Hepatocyte (in vitro differentiated cells): ENCODE measurements around the gene LTO1. TPM values are rescaled to one million over a fixed set of nuclear protein-coding genes. Genes with fewer than 3 reads are reported as not detected.

ENCODE experiments used
- DNase-seq: peaks from one replicate; pipeline ENCODE4 v3.0.0-alpha.2; 2016; ENCODE audit warnings: low spot score
- H2AFZ ChIP-seq: fragments of 200-600 bp; sonication (generic); 2 replicates; pipeline ENCODE4 v1.6.0; 2016; ENCODE audit warnings: antibody characterized with exemption, mild to moderate bottlenecking
- H3K27ac ChIP-seq: fragments of 200-600 bp; sonication (generic); 2 replicates; pipeline ENCODE4 v1.5.1; 2016; ENCODE audit warnings: mild to moderate bottlenecking
- H3K27me3 ChIP-seq: fragments of 200-600 bp; sonication (generic); 2 replicates; pipeline ENCODE4 v1.6.1; 2016
- H3K36me3 ChIP-seq: fragments of 200-600 bp; sonication (generic); replicated peaks from 2 replicates; pipeline ENCODE4 v1.5.1; 2016; ENCODE audit warnings: low read depth; ENCODE audit not compliant: insufficient read depth
- H3K4me1 ChIP-seq: fragments of 200-600 bp; sonication (generic); 2 replicates; pipeline ENCODE4 v1.5.1; 2016; ENCODE audit warnings: mild to moderate bottlenecking, moderate library complexity; ENCODE audit not compliant: insufficient read depth
- H3K4me2 ChIP-seq: fragments of 200-600 bp; sonication (generic); 2 replicates; pipeline ENCODE4 v1.6.0; 2016
- H3K4me3 ChIP-seq: fragments of 200-600 bp; sonication (generic); 2 replicates; pipeline ENCODE4 v1.5.1; 2016; ENCODE audit warnings: mild to moderate bottlenecking
- H3K79me2 ChIP-seq: fragments of 200-600 bp; sonication (generic); 2 replicates; pipeline ENCODE4 v1.6.0; 2017; ENCODE audit warnings: mild to moderate bottlenecking
- H3K9me2 ChIP-seq: fragments of 200-600 bp; sonication (generic); replicated peaks from 2 replicates; pipeline ENCODE4 v1.6.0; 2017; ENCODE audit warnings: mild to moderate bottlenecking; ENCODE audit not compliant: insufficient read depth
- H3K9me3 ChIP-seq: fragments of 200-600 bp; sonication (generic); 2 replicates; pipeline ENCODE4 v1.5.1; 2016; ENCODE audit warnings: low read depth, mild to moderate bottlenecking
- H4K20me1 ChIP-seq: fragments of 200-600 bp; sonication (generic); 2 replicates; pipeline ENCODE4 v1.6.0; 2016; ENCODE audit warnings: mild to moderate bottlenecking; ENCODE audit not compliant: insufficient read depth, poor library complexity, severe bottlenecking
- EZH2 ChIP-seq: fragments of 200-600 bp; sonication (generic); IDR thresholded peaks from 2 replicates; pipeline ENCODE4 v1.6.1; 2016; ENCODE audit warnings: antibody characterized with exemption, mild to moderate bottlenecking, borderline replicate concordance
- EZH2phosphoT487 ChIP-seq: fragments of 200-600 bp; sonication (generic); IDR thresholded peaks from one replicate; pipeline ENCODE4 v1.6.1; 2018; ENCODE audit warnings: antibody characterized with exemption, mild to moderate bottlenecking, low read depth, moderate library complexity; ENCODE audit not compliant: unreplicated experiment, severe bottlenecking
- WGBS: methylation state at CpG from one replicate; pipeline ENCODE4 v1.1.6; 2016; ENCODE audit warnings: low lambda C conversion rate; ENCODE audit errors: missing lambda C conversion rate; 5-methylcytosine and 5-hydroxymethylcytosine counted together
- polyA plus RNA-seq: library from polyadenylated mRNA; unstranded; fragments of >200 nt; fragmentation: Nextera tagmentation; extraction: Ambion mirVana; gene quantifications from 2 replicates; pipeline ENCODE4 v1.2.1, GENCODE V29; 2016
- total RNA-seq: library from RNA; depleted of rRNA; stranded (reverse); fragments of >200 nt; gene quantifications from 2 replicates; pipeline ENCODE4 v1.2.3, GENCODE V29; 2014
- TF ChIP-seq, protein P1 (sequence below): fragments of 200-600 bp; sonication (generic); IDR thresholded peaks from 2 replicates; pipeline ENCODE4 v1.5.1; 2016; ENCODE audit warnings: antibody characterized with exemption, mild to moderate bottlenecking; ENCODE audit not compliant: poor library complexity

LTO1 gene
- total and polyA plus RNA-seq, 2 experiments from 2014 or later: 12.6 to 13.4 TPM

DNA sequence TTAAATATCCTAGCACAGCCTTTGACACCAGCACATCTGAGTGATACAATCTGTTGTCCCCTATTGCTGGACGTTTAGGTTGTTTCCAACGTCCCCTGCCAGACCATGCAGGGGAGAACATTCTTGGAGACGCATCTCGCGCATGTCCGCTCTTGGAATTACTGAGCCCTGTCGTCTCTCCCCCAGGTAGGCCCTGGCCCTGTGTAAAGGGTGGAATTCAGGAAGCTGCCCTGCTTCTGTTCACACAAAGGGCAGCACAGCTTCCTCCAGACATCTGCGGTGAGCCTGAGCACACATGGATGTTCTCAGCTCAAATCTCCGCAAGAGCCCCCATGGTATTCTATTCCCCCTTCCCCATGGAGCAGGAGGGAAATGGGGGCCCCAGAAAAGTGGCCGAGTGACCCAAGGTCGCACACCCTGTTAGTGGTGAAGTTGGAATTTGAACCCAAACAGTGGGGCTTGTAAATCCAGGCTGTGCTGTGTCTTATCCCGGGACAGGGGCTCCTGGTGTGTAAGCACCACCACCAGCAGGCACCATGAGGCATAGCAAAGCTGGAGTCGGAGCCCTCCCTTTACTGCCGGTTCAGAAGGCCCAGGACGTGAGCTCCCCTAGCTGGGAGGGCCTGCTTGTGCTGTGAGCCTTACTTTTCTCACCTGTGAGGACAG, 33.7 kb upstream of the LTO1 start:
- Histone ChIP-seq H3K9me3 (no peaks in the 10 kb centered on the region), H3K4me3 (no peak overlapping the region), H2AFZ (no peak overlapping the region), H3K9me2 (no peaks in the 10 kb centered on the region), H3K27ac (no peak overlapping the region), H3K36me3 (no peaks in the 10 kb centered on the region), H3K4me2 (no peak overlapping the region), H3K27me3 (peaks cover 26% of the 10 kb centered on the region), H4K20me1 (no peaks in the 10 kb centered on the region), H3K4me1 (peaks cover 29% of the 10 kb centered on the region), H3K79me2 (no peaks in the 10 kb centered on the region)
- TF ChIP-seq, protein P1, sequence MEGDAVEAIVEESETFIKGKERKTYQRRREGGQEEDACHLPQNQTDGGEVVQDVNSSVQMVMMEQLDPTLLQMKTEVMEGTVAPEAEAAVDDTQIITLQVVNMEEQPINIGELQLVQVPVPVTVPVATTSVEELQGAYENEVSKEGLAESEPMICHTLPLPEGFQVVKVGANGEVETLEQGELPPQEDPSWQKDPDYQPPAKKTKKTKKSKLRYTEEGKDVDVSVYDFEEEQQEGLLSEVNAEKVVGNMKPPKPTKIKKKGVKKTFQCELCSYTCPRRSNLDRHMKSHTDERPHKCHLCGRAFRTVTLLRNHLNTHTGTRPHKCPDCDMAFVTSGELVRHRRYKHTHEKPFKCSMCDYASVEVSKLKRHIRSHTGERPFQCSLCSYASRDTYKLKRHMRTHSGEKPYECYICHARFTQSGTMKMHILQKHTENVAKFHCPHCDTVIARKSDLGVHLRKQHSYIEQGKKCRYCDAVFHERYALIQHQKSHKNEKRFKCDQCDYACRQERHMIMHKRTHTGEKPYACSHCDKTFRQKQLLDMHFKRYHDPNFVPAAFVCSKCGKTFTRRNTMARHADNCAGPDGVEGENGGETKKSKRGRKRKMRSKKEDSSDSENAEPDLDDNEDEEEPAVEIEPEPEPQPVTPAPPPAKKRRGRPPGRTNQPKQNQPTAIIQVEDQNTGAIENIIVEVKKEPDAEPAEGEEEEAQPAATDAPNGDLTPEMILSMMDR: no peak
- TF ChIP-seq EZH2phosphoT487 (no peak), EZH2 (no peak)
- DNase-seq: peak; percentile 59
- WGBS: 62% methylated on average over 15 of the region's 15 CpGs

DNA sequence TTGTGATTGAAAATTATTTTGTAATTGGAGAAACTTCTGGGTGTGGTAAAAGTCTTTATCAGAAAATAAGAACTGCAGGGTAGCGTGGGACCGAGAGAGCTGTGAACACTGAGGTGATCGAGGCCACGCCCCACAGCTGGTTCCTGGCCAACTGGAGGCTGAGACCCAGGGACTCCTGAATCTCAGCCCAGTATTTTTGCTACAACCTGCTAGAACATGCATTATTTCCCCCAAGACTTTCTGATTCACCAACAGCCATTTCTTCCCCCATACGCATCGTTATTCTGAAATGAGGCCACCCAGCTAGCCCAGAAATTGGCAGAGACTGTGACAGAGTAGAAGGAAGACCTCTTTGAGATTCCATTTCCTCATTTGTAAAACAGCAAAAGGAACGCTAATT, 32.0 kb upstream of the LTO1 start:
- no peak overlapping the region for H2AFZ ChIP-seq
- peak overlapping the region; percentile 20 for H3K4me2 ChIP-seq
- H3K9me2 ChIP-seq: no peaks in the 10 kb centered on the region
- no peaks in the 10 kb centered on the region for H4K20me1 ChIP-seq
- DNase-seq: no peak
- 62% methylated on average over 7 of the region's 7 CpGs for WGBS
- no peaks in the 10 kb centered on the region for H3K79me2 ChIP-seq
- no peak overlapping the region for H3K27ac ChIP-seq
- H3K4me3 ChIP-seq: no peak overlapping the region
- peaks cover 41% of the 10 kb centered on the region for H3K27me3 ChIP-seq
- H3K36me3 ChIP-seq: no peaks in the 10 kb centered on the region
- H3K9me3 ChIP-seq: no peaks in the 10 kb centered on the region
- peaks cover 43% of the 10 kb centered on the region for H3K4me1 ChIP-seq
- TF ChIP-seq EZH2: no peak
- TF ChIP-seq, protein P1: no peak
- no peak for TF ChIP-seq EZH2phosphoT487

DNA sequence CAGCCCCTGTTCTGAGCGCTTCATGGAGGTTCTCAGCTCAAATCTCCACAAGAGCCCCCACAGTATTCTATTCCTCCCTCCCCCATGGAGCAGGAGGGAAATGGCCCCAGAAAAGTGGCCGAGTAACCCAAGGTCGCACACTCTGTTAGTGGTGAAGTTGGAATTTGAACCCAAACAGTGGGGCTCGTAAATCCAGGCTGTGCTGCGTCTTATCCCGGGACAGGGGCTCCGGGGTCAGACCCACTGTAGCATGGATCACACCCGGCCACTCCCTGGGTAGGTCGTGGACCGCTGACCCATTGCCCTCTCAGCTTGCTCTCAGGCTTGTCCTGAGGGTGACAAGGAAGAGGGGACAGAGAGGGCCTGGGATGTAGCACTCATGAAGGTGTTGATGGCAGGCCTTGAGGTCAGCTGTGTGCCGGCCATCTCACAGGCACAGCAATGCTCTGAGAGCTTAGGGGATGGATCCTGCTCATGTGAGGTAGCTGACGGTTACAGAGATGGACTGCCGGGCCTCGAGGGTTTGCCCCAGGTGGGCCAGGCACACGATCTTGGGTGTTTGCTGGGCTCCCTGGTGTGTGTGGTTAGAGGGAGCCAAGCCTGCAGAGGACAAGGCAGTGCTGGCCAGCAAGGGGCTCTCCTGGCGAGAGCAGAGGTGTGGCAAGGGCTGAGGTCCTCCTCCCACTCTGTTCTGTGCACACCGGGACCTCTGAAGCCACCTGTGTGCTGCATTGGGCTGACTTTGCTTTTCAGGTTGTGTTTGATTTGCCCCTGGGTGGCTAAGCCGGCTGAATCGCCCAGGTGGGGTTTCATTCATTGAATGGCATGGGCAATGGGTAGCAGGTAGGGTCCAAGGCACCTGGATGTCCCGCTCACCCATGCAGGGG, 31.0 kb upstream of the LTO1 start:
- H3K27me3 ChIP-seq: peaks cover 49% of the 10 kb centered on the region
- H3K36me3 ChIP-seq: no peaks in the 10 kb centered on the region
- H3K9me2 ChIP-seq: no peaks in the 10 kb centered on the region
- H3K4me3 ChIP-seq: no peak overlapping the region
- H3K9me3 ChIP-seq: no peaks in the 10 kb centered on the region
- H3K4me2 ChIP-seq: peak overlapping the region; percentile 49
- H3K4me1 ChIP-seq: peaks cover 44% of the 10 kb centered on the region
- H4K20me1 ChIP-seq: no peaks in the 10 kb centered on the region
- 54% methylated on average over 20 of the region's 20 CpGs for WGBS
- H3K79me2 ChIP-seq: no peaks in the 10 kb centered on the region
- no peak overlapping the region for H2AFZ ChIP-seq
- TF ChIP-seq EZH2: no peak
- TF ChIP-seq, protein P1: no peak
- TF ChIP-seq EZH2phosphoT487: no peak
- H3K27ac ChIP-seq: no peak overlapping the region
- no peak for DNase-seq
